ENCODE data around the gene NSUN6.

DNA sequence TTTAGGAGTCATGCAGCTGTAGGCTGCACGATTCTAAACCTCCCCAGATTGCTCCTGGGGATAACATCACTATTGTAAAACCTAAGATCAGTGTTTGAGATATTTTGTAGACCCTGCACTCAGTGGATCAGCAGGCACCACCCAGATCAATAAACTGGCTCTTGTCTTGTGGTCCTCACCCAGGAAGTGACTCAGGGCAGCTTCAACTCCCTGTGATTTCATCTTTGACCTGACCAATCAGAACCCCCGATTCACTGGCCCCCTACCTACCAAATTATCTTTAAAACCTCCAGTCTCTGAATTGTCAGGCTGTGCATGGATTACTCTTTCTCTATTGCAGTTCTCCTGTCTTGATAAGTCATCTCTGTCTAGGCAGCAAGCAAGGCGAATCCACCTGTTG is 33.6 kb upstream of the NSUN6 start:
- TF ChIP-seq, protein P1, sequence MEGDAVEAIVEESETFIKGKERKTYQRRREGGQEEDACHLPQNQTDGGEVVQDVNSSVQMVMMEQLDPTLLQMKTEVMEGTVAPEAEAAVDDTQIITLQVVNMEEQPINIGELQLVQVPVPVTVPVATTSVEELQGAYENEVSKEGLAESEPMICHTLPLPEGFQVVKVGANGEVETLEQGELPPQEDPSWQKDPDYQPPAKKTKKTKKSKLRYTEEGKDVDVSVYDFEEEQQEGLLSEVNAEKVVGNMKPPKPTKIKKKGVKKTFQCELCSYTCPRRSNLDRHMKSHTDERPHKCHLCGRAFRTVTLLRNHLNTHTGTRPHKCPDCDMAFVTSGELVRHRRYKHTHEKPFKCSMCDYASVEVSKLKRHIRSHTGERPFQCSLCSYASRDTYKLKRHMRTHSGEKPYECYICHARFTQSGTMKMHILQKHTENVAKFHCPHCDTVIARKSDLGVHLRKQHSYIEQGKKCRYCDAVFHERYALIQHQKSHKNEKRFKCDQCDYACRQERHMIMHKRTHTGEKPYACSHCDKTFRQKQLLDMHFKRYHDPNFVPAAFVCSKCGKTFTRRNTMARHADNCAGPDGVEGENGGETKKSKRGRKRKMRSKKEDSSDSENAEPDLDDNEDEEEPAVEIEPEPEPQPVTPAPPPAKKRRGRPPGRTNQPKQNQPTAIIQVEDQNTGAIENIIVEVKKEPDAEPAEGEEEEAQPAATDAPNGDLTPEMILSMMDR (IDR thresholded peaks at IDR 0.05) = no peak
- TF ChIP-seq POLR2A (IDR thresholded peaks at IDR 0.05) = no peak
